NCI-H748 (cell line): ENCODE data around the gene MSH5.
"Not testable (repeated sequence)": the region's sequence is repeated elsewhere in the genome, so short reads cannot be mapped to it uniquely, and the experiment has no call there.

Experiments used
- DNase-seq: peaks from one replicate; lab custom pipeline; 2025; ENCODE audit not compliant: unreplicated experiment; lab: John Stamatoyannopoulos, UW

The MSH5 gene

GRCh38 chr6:31739639-31740396, at the start of gene MSH5:
Gene MSH5 (plus strand): TSS chr6:31740005. CDS start chr6:31740467, 462 bp downstream.
- peak; percentile 100 for DNase-seq

- DNase-seq = no peak
These were observed 49.4 kb upstream of the MSH5 start for GRCh38 chr6:31690231-31691077.

- DNase-seq = no peak
These were observed 48.7 kb upstream of the MSH5 start for GRCh38 chr6:31691078-31691463.

- no peak for DNase-seq
These were observed 48.2 kb upstream of the MSH5 start for GRCh38 chr6:31691564-31692108.

- no peak for DNase-seq
These were observed 47.5 kb upstream of the MSH5 start for GRCh38 chr6:31692353-31692752.

GRCh38 chr6:31692886-31693285, 46.9 kb upstream of the MSH5 start:
- no peak for DNase-seq

GRCh38 chr6:31693535-31693934, 46.3 kb upstream of the MSH5 start:
- no peak for DNase-seq

- DNase-seq = no peak
These were observed 42.2 kb upstream of the MSH5 start for GRCh38 chr6:31697555-31697954.

- no peak for DNase-seq
These were observed 38.9 kb upstream of the MSH5 start for GRCh38 chr6:31700740-31701401.

GRCh38 chr6:31701666-31702404, 38.0 kb upstream of the MSH5 start:
- peak; percentile 77 for DNase-seq

GRCh38 chr6:31702405-31702818, 37.4 kb upstream of the MSH5 start:
- DNase-seq = peak; percentile 56

- DNase-seq = peak; percentile 99
These were observed 36.7 kb upstream of the MSH5 start, which contains the start of gene ABHD16A for GRCh38 chr6:31702819-31703716. Gene ABHD16A (minus strand): TSS chr6:31703324. CDS start chr6:31703281, 43 bp downstream.

GRCh38 chr6:31705931-31706330, 33.9 kb upstream of the MSH5 start:
- DNase-seq = no peak

GRCh38 chr6:31706599-31706998, 33.2 kb upstream of the MSH5 start, which contains the start of gene LY6G6F:
Gene LY6G6F (plus strand): TSS chr6:31706866. CDS start chr6:31706907, 41 bp downstream.
- no peak for DNase-seq

- no peak for DNase-seq
These were observed 32.1 kb upstream of the MSH5 start for GRCh38 chr6:31707701-31708100.

- no peak for DNase-seq
These were observed 31.6 kb upstream of the MSH5 start for GRCh38 chr6:31708224-31708623.

- not testable (repeated sequence) for DNase-seq
These were observed 30.6 kb upstream of the MSH5 start for GRCh38 chr6:31709157-31709556.

GRCh38 chr6:31710523-31711219, 29.1 kb upstream of the MSH5 start:
- no peak for DNase-seq

GRCh38 chr6:31711233-31711632, 28.6 kb upstream of the MSH5 start:
- DNase-seq = peak; percentile 27
